Measurements from ENCODE around the gene DUSP3.

DUSP3 gene

GRCh38 chr17:43737722-43738121 is 41.1 kb downstream of the DUSP3 start:
- Histone ChIP-seq H3K4me3 (no peak overlapping the region), H3K27ac (no peak overlapping the region)
- DNase-seq (ENCODE audit: low spot score) = no peak
- TF ChIP-seq, protein P1, sequence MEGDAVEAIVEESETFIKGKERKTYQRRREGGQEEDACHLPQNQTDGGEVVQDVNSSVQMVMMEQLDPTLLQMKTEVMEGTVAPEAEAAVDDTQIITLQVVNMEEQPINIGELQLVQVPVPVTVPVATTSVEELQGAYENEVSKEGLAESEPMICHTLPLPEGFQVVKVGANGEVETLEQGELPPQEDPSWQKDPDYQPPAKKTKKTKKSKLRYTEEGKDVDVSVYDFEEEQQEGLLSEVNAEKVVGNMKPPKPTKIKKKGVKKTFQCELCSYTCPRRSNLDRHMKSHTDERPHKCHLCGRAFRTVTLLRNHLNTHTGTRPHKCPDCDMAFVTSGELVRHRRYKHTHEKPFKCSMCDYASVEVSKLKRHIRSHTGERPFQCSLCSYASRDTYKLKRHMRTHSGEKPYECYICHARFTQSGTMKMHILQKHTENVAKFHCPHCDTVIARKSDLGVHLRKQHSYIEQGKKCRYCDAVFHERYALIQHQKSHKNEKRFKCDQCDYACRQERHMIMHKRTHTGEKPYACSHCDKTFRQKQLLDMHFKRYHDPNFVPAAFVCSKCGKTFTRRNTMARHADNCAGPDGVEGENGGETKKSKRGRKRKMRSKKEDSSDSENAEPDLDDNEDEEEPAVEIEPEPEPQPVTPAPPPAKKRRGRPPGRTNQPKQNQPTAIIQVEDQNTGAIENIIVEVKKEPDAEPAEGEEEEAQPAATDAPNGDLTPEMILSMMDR (IDR thresholded peaks at IDR 0.05) = no peak

GRCh38 chr17:43736389-43736788 is 42.4 kb downstream of the DUSP3 start:
- no peak overlapping the region for H3K27ac ChIP-seq
- no peak for DNase-seq (ENCODE audit: low spot score)
- no peak overlapping the region for H3K4me3 ChIP-seq
- TF ChIP-seq, protein P1 (IDR thresholded peaks at IDR 0.05) = no peak

- TF ChIP-seq, protein P1 (IDR thresholded peaks at IDR 0.05) = no peak
- DNase-seq (ENCODE audit: low spot score) = no peak
- H3K27ac ChIP-seq = no peak overlapping the region
- no peak overlapping the region for H3K4me3 ChIP-seq
Observed at GRCh38 chr17:43734376-43734775, 44.4 kb downstream of the DUSP3 start.

- TF ChIP-seq, protein P1 (IDR thresholded peaks at IDR 0.05) = no peak
- no peak for DNase-seq (ENCODE audit: low spot score)
- H3K27ac ChIP-seq = no peak overlapping the region
- H3K4me3 ChIP-seq = no peak overlapping the region
Observed at GRCh38 chr17:43733956-43734355, 44.8 kb downstream of the DUSP3 start.

DNA sequence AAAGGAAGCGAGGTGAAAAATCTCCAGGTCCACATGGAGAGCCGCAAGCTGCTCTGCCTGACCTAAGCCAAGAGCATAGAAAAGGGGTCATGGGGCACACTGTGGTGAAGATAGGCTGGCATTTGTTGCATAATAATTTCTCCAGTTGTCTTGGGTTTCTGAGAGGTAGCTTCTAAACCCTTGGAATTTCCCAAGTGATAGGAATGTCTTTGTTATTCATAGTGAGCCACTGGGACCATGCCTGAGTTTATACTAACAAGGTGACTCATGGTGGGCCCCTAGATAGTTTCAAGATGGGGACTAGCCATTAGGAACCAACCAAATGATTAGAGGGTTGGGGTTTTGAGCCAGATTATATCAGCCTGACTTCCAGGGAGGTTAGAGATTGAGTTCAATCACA is 45.8 kb downstream of the DUSP3 start:
- Histone ChIP-seq H3K4me3 (no peak overlapping the region), H3K27ac (no peak overlapping the region)
- DNase-seq (ENCODE audit: low spot score) = no peak
- TF ChIP-seq, protein P1 (IDR thresholded peaks at IDR 0.05) = no peak

DNA sequence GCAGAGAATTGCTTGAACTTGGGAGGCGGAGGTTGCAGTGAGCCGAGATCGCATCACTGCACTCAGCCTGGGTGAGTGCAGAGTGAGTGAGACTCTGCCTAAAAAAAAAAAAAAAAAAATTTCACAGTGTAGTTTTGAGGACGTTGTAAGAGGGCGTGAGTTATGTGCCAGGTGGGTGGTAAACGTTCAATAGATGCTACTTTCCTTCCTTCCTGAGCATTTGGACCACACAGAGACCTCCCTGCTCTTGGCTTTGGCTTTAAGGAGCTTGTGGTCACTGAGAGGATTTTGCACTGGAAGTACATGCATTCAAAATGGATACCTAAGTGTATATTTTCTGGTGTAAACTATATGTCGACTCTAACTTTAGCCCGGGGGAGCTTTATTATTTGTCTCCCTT is 50.7 kb downstream of the DUSP3 start:
- no peak for DNase-seq (ENCODE audit: low spot score)
- Histone ChIP-seq H3K27ac (no peak overlapping the region), H3K4me3 (no peak overlapping the region)
- TF ChIP-seq, protein P1 (IDR thresholded peaks at IDR 0.05) = no peak

DNA sequence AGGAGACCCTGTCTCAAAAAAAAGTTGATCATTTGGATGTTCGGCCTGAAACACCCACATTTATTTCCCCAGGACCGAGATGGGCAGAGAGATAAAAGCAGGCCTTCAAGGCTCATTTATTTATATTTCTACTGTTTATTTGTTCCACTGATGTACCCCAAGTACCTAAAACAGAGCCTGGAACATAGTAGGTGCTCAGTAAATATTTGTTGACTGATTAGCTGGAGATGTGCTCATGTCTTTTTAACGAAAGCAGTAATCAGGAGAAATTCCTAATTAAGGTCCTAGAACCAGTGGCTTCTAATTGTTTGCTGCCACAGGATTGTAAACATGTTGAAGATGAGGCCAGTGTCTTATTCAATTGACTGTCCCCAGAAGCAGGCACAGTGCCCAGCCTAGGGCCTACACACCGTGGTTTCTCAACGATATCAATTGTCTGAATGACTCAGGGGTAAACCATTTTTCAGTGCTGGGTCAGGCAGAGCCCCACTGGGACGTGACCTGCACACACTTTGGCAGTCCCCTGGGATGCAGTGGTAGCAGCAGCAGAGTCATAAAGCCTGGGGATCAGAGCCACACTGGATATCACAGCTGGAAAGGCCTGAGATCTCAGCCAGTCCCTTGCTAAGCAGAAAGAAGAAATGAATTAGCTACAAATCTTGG is 54.9 kb downstream of the DUSP3 start:
- Histone ChIP-seq H3K27ac (no peak overlapping the region), H3K4me3 (no peak overlapping the region)
- TF ChIP-seq, protein P1 (IDR thresholded peaks at IDR 0.05) = no peak
- DNase-seq (ENCODE audit: low spot score) = peak; percentile 78

All from coronary artery (tissue), 2 donors.